Brain microvascular endothelial cell (primary cell): ENCODE results near the gene THADA.

ENCODE experiments used
- DNase-seq: peaks from one replicate; pipeline ENCODE4 v3.0.0-alpha.2; 2020
- H3K27ac ChIP-seq: fragments of 250-450 bp; sonication (Bioruptor Pico); 2 replicates; pipeline ENCODE4 v1.5.1; 2020; ENCODE audit warnings: mild to moderate bottlenecking, moderate library complexity
- H3K27me3 ChIP-seq: fragments of 250-450 bp; sonication (Bioruptor Pico); replicated peaks from 2 replicates; pipeline ENCODE4 v1.5.1; 2020; ENCODE audit warnings: mild to moderate bottlenecking
- H3K36me3 ChIP-seq: fragments of 250-450 bp; sonication (Bioruptor Pico); replicated peaks from 2 replicates; pipeline ENCODE4 v1.5.1; 2020; ENCODE audit warnings: mild to moderate bottlenecking
- H3K4me3 ChIP-seq: 2 replicates; pipeline ENCODE4 v1.5.1; 2011; ENCODE audit warnings: low read depth, mild to moderate bottlenecking, control low read depth, low read length, moderate library complexity
- in situ Hi-C: cut with HindIII; loops from 2 replicates; pipeline ENCODE4 v1.10.0; 2017; ENCODE audit warnings: low sequenced_read_pairs, low pct_ligation_motif_present
- TF ChIP-seq, protein P1 (sequence below): IDR thresholded peaks from 2 replicates; pipeline ENCODE4 v1.5.1; 2011; ENCODE audit warnings: low read depth, mild to moderate bottlenecking, moderate library complexity, low read length, control low read depth, inconsistent platforms; ENCODE audit errors: missing control alignments

Gene THADA

DNA sequence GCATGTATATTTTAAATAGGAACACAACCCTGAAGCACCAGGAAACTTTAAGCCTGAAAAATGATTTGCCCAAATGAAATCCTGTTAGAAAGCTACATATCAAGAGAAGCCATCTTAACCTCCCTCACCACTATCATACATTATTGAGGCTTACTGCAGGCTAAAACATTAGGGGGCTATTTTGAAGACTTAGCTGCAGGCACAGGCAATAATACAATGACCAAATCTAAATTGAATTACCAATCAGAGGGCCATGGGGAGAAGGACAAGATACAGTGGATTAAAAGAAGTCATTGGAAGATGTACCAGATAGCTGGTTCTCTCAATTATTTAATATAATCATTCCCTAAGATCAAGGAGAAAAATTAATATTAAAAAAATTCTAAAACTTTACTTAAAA, 73.7 kb downstream of the THADA start:
- TF ChIP-seq, protein P1, sequence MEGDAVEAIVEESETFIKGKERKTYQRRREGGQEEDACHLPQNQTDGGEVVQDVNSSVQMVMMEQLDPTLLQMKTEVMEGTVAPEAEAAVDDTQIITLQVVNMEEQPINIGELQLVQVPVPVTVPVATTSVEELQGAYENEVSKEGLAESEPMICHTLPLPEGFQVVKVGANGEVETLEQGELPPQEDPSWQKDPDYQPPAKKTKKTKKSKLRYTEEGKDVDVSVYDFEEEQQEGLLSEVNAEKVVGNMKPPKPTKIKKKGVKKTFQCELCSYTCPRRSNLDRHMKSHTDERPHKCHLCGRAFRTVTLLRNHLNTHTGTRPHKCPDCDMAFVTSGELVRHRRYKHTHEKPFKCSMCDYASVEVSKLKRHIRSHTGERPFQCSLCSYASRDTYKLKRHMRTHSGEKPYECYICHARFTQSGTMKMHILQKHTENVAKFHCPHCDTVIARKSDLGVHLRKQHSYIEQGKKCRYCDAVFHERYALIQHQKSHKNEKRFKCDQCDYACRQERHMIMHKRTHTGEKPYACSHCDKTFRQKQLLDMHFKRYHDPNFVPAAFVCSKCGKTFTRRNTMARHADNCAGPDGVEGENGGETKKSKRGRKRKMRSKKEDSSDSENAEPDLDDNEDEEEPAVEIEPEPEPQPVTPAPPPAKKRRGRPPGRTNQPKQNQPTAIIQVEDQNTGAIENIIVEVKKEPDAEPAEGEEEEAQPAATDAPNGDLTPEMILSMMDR, result no peak
- in situ Hi-C loops, result no loop called here
- no peaks in the 10 kb centered on the region for H3K27me3 ChIP-seq

DNA sequence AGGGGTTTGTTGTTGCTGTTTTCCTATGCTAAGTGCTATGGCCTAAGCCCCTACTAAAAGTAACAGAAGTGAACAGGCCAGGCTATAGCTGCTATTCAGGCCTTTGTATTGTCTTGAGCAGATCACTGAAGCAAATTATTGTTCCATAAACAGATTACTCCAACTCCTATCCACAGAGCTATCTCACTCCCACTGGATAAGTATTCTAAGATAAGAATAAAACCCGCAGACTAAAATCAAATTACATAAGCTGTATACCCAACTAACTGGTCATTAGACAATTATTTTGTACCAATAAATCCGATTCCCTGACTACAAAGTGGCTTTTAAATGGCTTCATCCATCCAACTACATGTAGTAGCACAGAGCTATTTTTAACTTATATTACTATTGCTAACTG, 74.3 kb downstream of the THADA start:
- no peak overlapping the region for H3K4me3 ChIP-seq
- DNase-seq, result no peak
- peaks cover 6% of the 10 kb centered on the region for H3K36me3 ChIP-seq
- in situ Hi-C loops, result no loop called here
- TF ChIP-seq, protein P1, result no peak
- no peak overlapping the region for H3K27ac ChIP-seq
- H3K27me3 ChIP-seq, result no peaks in the 10 kb centered on the region

More for the DNA sequence above, 73.7 kb downstream of the THADA start:
- DNase-seq, result no peak
- H3K4me3 ChIP-seq, result no peak overlapping the region
- no peak overlapping the region for H3K27ac ChIP-seq
- H3K36me3 ChIP-seq, result peaks cover 6% of the 10 kb centered on the region

DNA sequence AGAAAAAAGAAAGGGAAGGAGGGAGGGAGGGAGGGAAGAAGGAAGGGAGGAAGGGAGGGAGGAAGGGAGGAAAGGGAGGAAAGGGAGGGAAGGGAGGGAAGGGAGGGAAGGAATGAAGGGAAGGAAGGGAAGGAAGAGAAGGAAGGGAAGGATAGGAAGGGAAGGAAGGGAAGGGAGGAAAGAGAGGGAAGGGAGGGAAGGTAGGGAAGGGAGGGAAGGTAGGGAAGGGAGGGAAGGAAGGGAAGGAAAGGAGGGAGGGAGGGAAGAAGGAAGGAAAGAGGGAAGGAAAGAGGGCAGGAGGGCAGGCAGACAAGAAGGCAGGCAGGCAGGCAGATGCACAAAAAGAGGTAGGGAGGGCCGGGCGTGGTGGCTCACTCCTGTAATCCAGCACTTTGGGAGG, 74.9 kb downstream of the THADA start:
- H3K27ac ChIP-seq, result no peak overlapping the region
- TF ChIP-seq, protein P1, result no peak
- in situ Hi-C loops, result no loop called here
- DNase-seq, result no peak
- peaks cover 6% of the 10 kb centered on the region for H3K36me3 ChIP-seq
- no peaks in the 10 kb centered on the region for H3K27me3 ChIP-seq
- no peak overlapping the region for H3K4me3 ChIP-seq

DNA sequence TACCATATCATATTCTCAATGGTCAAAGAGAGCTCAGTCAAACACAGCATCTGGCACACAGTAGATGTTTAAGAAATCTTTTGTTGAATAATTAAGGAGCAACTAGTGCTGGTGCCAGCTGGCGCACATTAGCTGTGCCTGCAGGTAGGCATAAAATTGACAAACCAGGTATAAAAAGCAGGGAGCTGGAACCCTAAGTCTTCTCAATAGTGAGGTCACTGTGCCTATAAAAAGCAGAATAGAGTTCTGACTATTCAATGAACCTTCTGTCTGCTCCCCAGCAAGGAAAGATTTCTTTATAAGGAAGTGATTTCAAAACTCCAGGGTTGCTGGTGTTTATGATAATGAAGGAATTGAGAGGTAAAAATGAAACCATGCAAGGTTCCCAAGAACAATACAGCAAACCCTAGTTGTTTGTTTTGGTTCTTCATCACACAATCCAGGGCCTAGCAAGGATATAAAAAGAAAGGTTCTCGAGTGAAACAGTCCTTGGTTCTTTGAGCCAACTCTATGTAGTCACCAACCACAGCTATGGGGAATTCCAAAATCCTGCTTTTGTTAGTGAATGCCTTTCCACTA, 76.1 kb downstream of the THADA start:
- Histone ChIP-seq H3K27me3 (no peaks in the 10 kb centered on the region), H3K4me3 (no peak overlapping the region), H3K27ac (peak overlapping the region; percentile 92), H3K36me3 (no peaks in the 10 kb centered on the region)
- in situ Hi-C loops, result no loop called here
- peak; percentile 93 for DNase-seq
- TF ChIP-seq, protein P1, result no peak

DNA sequence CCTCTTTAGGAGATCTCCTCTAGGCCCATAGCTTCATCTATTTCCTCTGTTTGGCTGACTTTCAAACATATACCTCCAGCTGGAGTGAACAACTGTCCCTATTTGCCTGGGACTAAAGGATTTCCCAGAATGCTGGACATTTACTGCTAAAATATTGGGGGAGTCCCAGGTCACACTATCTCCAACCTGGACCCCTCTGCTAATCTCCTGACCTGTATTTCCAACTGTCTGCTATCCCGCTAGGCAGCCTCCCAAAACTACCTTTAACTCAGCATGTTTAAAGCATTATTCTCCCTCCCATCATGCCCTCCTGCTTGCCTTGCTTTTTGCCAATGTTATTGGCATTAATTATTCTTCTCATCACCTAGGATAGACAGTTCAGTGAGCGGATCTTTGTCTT, 77.1 kb downstream of the THADA start:
- in situ Hi-C loops, result no loop called here
- Histone ChIP-seq H3K27ac (peak overlapping the region; percentile 92), H3K4me3 (no peak overlapping the region)

More for the DNA sequence above, 77.1 kb downstream of the THADA start:
- H3K27me3 ChIP-seq, result no peaks in the 10 kb centered on the region
- no peak for DNase-seq
- TF ChIP-seq, protein P1, result no peak
- H3K36me3 ChIP-seq, result no peaks in the 10 kb centered on the region
